ENCODE results near the gene EXOC4. TPM values are rescaled to one million over a fixed set of nuclear protein-coding genes. Genes with fewer than 3 reads are reported as not detected.

EXOC4 gene
- total RNA-seq, 1 experiment from 2014 or later = 66.2 TPM

DNA sequence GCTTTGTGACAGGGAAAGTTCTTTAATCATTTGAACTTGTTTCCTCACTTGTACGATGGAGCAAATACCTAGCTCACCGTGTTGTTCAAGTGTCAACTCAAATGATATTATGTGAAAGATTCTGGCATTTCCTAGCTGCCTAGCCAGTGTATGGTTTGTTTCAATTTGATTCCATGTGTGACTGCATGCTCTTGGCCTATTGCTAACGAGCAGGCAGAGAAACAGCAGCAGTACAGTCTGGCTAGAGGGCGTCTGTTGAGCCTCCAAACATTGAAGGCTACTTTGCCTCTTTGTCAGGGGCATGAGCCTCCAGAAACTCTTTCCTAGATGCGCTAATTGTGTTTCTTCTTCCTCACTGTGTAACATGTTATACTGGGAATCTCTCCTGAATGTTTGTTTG is 417.4 kb downstream of the EXOC4 start:
- no peak overlapping the region for H3K27ac Mint-ChIP-seq (ENCODE audit: unreplicated experiment)
- TF ChIP-seq CTCF (IDR thresholded peaks at IDR 0.05; ENCODE audit: insufficient read depth in 1 of 2, low read depth in 1 of 2, low read length in 1 of 2, severe bottlenecking in 1 of 2, unreplicated experiment in 1 of 2) = no peak

DNA sequence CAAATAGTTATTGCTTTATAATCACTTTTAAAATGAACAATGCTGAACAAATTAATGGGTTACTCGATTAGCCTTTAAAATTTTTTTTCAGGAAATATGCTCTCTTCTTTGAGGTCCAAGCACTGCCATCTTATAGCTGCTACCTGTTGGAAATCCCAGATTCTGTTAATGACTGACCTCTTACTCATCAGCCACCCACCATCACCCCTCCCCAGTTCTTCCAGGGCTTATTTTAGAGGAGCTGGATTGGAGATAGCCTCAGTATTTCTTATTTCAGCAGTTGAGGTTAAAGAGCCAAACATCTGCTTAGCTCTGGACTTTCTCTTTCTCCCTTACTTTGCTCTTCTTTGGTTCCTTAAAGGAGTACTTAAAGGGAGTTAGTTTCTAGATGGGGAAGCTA is 420.0 kb downstream of the EXOC4 start:
- TF ChIP-seq CTCF (IDR thresholded peaks at IDR 0.05; ENCODE audit: insufficient read depth in 1 of 2, low read depth in 1 of 2, low read length in 1 of 2, severe bottlenecking in 1 of 2, unreplicated experiment in 1 of 2) = no peak
- Histone ChIP-seq H3K4me1 (no peaks in the 10 kb centered on the region), H3K36me3 (ENCODE audit: control insufficient read depth, insufficient read depth, low read length) (no peaks in the 10 kb centered on the region), H3K9me3 (no peaks in the 10 kb centered on the region), H3K27me3 (replicated peaks; ENCODE audit: control insufficient read depth, insufficient read depth, low read length) (no peaks in the 10 kb centered on the region), H3K4me3 (ENCODE audit: low read depth, low read length) (no peak overlapping the region)
- CTCF ChIA-PET = no interaction called here
- intact Hi-C loops (cut with micrococcal nuclease; ENCODE audit: unreplicated experiment) = no loop called here
- Mint-ChIP-seq H3K27ac (ENCODE audit: unreplicated experiment) (no peak overlapping the region), H3K9me3 (ENCODE audit: unreplicated experiment) (no peaks in the 10 kb centered on the region), H3K4me3 (ENCODE audit: unreplicated experiment) (no peak overlapping the region), H3K4me1 (ENCODE audit: low read depth, unreplicated experiment) (peaks cover 6% of the 10 kb centered on the region), H3K27me3 (ENCODE audit: insufficient read depth, unreplicated experiment) (no peaks in the 10 kb centered on the region), H3K36me3 (ENCODE audit: insufficient read depth, unreplicated experiment) (no peaks in the 10 kb centered on the region)
- POLR2A ChIA-PET = no interaction called here
- no TSS peak for BruUV-seq (replicated peaks)
- DNase-seq = no peak

More for the DNA sequence above, 417.4 kb downstream of the EXOC4 start:
- Histone ChIP-seq H3K27me3 (replicated peaks; ENCODE audit: control insufficient read depth, insufficient read depth, low read length) (no peaks in the 10 kb centered on the region), H3K4me3 (ENCODE audit: low read depth, low read length) (no peak overlapping the region), H3K4me1 (no peaks in the 10 kb centered on the region), H3K9me3 (no peaks in the 10 kb centered on the region), H3K36me3 (ENCODE audit: control insufficient read depth, insufficient read depth, low read length) (no peaks in the 10 kb centered on the region)
- POLR2A ChIA-PET = no interaction called here
- BruUV-seq (replicated peaks) = no TSS peak
- Mint-ChIP-seq H3K27me3 (ENCODE audit: insufficient read depth, unreplicated experiment) (no peaks in the 10 kb centered on the region), H3K36me3 (ENCODE audit: insufficient read depth, unreplicated experiment) (no peaks in the 10 kb centered on the region), H3K4me3 (ENCODE audit: unreplicated experiment) (no peak overlapping the region), H3K9me3 (ENCODE audit: unreplicated experiment) (no peaks in the 10 kb centered on the region), H3K4me1 (ENCODE audit: low read depth, unreplicated experiment) (peaks cover 6% of the 10 kb centered on the region)
- CTCF ChIA-PET = no interaction called here
- no peak for DNase-seq
- intact Hi-C loops (cut with micrococcal nuclease; ENCODE audit: unreplicated experiment) = no loop called here

DNA sequence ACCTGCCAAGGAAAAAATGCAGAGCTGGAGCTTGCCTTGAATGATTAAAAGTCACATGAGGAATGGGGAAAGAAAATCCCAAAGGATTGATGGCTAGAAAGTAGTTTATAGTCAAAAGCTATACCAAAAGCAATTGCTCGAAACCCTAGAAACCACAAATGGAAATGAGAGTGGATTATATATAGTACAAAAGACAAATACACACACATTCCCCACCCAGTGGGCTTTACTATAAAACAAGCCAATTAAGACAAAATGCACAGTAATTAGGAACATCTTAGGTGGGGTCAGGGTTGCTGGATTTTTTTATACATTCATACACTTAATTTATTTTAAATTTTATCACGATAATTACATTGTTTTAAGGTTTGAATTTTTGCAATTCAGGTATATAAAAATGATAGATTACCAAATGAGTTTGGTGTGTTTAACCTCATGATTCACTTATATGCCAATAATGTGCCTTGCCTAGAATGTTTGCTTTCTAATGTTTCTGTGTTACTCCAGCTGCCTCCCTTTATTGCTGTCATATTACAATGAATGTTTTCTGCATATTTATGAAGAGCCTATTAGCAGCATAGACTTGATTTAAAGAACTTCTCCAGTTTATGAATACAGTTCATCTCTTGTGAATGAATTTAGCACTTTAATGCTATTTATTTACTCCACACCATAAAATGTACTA is 421.3 kb downstream of the EXOC4 start:
- no peak overlapping the region for H3K27ac Mint-ChIP-seq (ENCODE audit: unreplicated experiment)
- CTCF ChIA-PET = interaction anchor here (0.5 kb wide), 1 partner anchor 211 kb away, joined by 4 read pairs; no protein-coding TSS in a partner anchor
- peaks cover 6% of the 10 kb centered on the region for H3K4me1 Mint-ChIP-seq (ENCODE audit: low read depth, unreplicated experiment)
- Histone ChIP-seq H3K27me3 (replicated peaks; ENCODE audit: control insufficient read depth, insufficient read depth, low read length) (no peaks in the 10 kb centered on the region), H3K4me1 (no peaks in the 10 kb centered on the region), H3K4me3 (ENCODE audit: low read depth, low read length) (no peak overlapping the region), H3K36me3 (ENCODE audit: control insufficient read depth, insufficient read depth, low read length) (no peaks in the 10 kb centered on the region), H3K9me3 (no peaks in the 10 kb centered on the region)
- H3K9me3 Mint-ChIP-seq (ENCODE audit: unreplicated experiment) = no peaks in the 10 kb centered on the region
- H3K36me3 Mint-ChIP-seq (ENCODE audit: insufficient read depth, unreplicated experiment) = no peaks in the 10 kb centered on the region
- no TSS peak for BruUV-seq (replicated peaks)
- no peaks in the 10 kb centered on the region for H3K27me3 Mint-ChIP-seq (ENCODE audit: insufficient read depth, unreplicated experiment)
- POLR2A ChIA-PET = no interaction called here
- no peak overlapping the region for H3K4me3 Mint-ChIP-seq (ENCODE audit: unreplicated experiment)
- DNase-seq = no peak
- intact Hi-C loops (cut with micrococcal nuclease; ENCODE audit: unreplicated experiment) = no loop called here
- no peak for TF ChIP-seq CTCF (IDR thresholded peaks at IDR 0.05; ENCODE audit: insufficient read depth in 1 of 2, low read depth in 1 of 2, low read length in 1 of 2, severe bottlenecking in 1 of 2, unreplicated experiment in 1 of 2)
